GM23338 (cell line): ENCODE results near the gene FKBP7. TPM values are rescaled to one million over a fixed set of nuclear protein-coding genes. Genes with fewer than 3 reads are reported as not detected.

ENCODE experiments used
- ATAC-seq: fragments of 200-7000 bp; cut with Tn5 transposase; 3 replicates; pipeline ENCODE4 v1.9.1; 2020
- DNase-seq: peaks from one replicate; pipeline ENCODE4 v3.0.0-alpha.2; 2015; ENCODE audit warnings: low spot score
- H2AFZ ChIP-seq: fragments of 200-600 bp; sonication (generic); 2 replicates; pipeline ENCODE4 v1.8.0; 2016; ENCODE audit warnings: antibody characterized with exemption, mild to moderate bottlenecking, moderate library complexity
- H3F3A ChIP-seq: fragments of 200-600 bp; sonication (generic); replicated peaks from 2 replicates; pipeline ENCODE4 v1.8.0; 2017; ENCODE audit warnings: antibody characterized with exemption, mixed run types, low read depth
- H3K27ac ChIP-seq: fragments of 200-600 bp; sonication (generic); 2 replicates; pipeline ENCODE4 v1.6.1; 2016; ENCODE audit warnings: low read depth
- H3K27me3 ChIP-seq: fragments of 200-600 bp; sonication (generic); 2 replicates; pipeline ENCODE4 v1.8.0; 2016; ENCODE audit warnings: mild to moderate bottlenecking, mixed run types, moderate library complexity; ENCODE audit not compliant: insufficient read depth
- H3K36me3 ChIP-seq: fragments of 200-600 bp; sonication (generic); 2 replicates; pipeline ENCODE4 v1.8.0; 2016; ENCODE audit warnings: mild to moderate bottlenecking; ENCODE audit not compliant: insufficient read depth
- H3K4me1 ChIP-seq: fragments of 200-600 bp; sonication (generic); 2 replicates; pipeline ENCODE4 v1.8.0; 2016; ENCODE audit warnings: mild to moderate bottlenecking, moderate library complexity; ENCODE audit not compliant: insufficient read depth
- H3K4me2 ChIP-seq: fragments of 200-600 bp; sonication (generic); 2 replicates; pipeline ENCODE4 v1.7.1; 2017; ENCODE audit warnings: mixed run types
- H3K4me3 ChIP-seq: fragments of 200-600 bp; sonication (generic); 2 replicates; pipeline ENCODE4 v1.6.1; 2016; ENCODE audit warnings: mixed run types
- H3K79me2 ChIP-seq: fragments of 200-600 bp; sonication (generic); replicated peaks from 2 replicates; pipeline ENCODE4 v1.8.0; 2017; ENCODE audit warnings: mild to moderate bottlenecking; ENCODE audit not compliant: insufficient read depth
- H3K9me2 ChIP-seq: fragments of 200-600 bp; sonication (generic); 2 replicates; pipeline ENCODE4 v1.8.0; 2017; ENCODE audit not compliant: insufficient read depth
- H4K20me1 ChIP-seq: fragments of 200-600 bp; sonication (generic); replicated peaks from 2 replicates; pipeline ENCODE4 v1.8.0; 2017; ENCODE audit warnings: mild to moderate bottlenecking; ENCODE audit not compliant: insufficient read depth
- H3K27ac Mint-ChIP-seq: 2 replicates; pipeline ENCODE4 v1.8.0; 2020; ENCODE audit warnings: inconsistent platforms, mild to moderate bottlenecking, moderate library complexity, mixed read lengths
- H3K27me3 Mint-ChIP-seq: 3 replicates; pipeline ENCODE4 v1.8.0; 2022; ENCODE audit warnings: low read depth, mild to moderate bottlenecking, moderate library complexity, mixed read lengths, inconsistent platforms; ENCODE audit not compliant: insufficient read depth, poor library complexity
- H3K36me3 Mint-ChIP-seq: 3 replicates; pipeline ENCODE4 v1.8.0; 2021; ENCODE audit warnings: low read depth, mild to moderate bottlenecking, inconsistent platforms, moderate library complexity, mixed read lengths
- H3K4me1 Mint-ChIP-seq: 3 replicates; pipeline ENCODE4 v1.8.0; 2020; ENCODE audit warnings: mild to moderate bottlenecking, inconsistent platforms, mixed read lengths
- H3K4me3 Mint-ChIP-seq: 3 replicates; pipeline ENCODE4 v1.8.0; 2021; ENCODE audit warnings: moderate library complexity, mild to moderate bottlenecking, inconsistent platforms, mixed read lengths
- H3K9me3 Mint-ChIP-seq: 3 replicates; pipeline ENCODE4 v1.8.0; 2020; ENCODE audit warnings: moderate library complexity, mild to moderate bottlenecking, inconsistent platforms, mixed read lengths
- CREB1 ChIP-seq: fragments of 250-450 bp; sonication (Bioruptor Pico); IDR thresholded peaks from 2 replicates; pipeline ENCODE4 v1.5.0; 2020; ENCODE audit warnings: low read depth, mild to moderate bottlenecking, moderate library complexity
- ETS1 ChIP-seq: IDR thresholded peaks from 2 replicates; pipeline ENCODE4 v1.6.1; 2016; ENCODE audit warnings: antibody characterized with exemption
- EZH2 ChIP-seq: fragments of 200-600 bp; sonication (generic); IDR thresholded peaks from one replicate; pipeline ENCODE4 v1.8.0; 2017; ENCODE audit warnings: antibody characterized with exemption, mild to moderate bottlenecking, low read depth; ENCODE audit not compliant: unreplicated experiment
- EZH2phosphoT487 ChIP-seq: fragments of 200-600 bp; sonication (generic); IDR thresholded peaks from one replicate; pipeline ENCODE4 v1.8.1; 2018; ENCODE audit warnings: antibody characterized with exemption; ENCODE audit not compliant: unreplicated experiment
- JUNB ChIP-seq: IDR thresholded peaks from one replicate; pipeline ENCODE4 v1.6.1; 2016; ENCODE audit warnings: antibody characterized with exemption; ENCODE audit not compliant: unreplicated experiment
- POLR2AphosphoS5 ChIP-seq: IDR thresholded peaks from 2 replicates; pipeline ENCODE4 v1.6.1; 2016; ENCODE audit warnings: antibody characterized with exemption, low read depth
- REST ChIP-seq: IDR thresholded peaks from one replicate; pipeline ENCODE4 v1.6.1; 2018; ENCODE audit warnings: antibody characterized with exemption; ENCODE audit not compliant: unreplicated experiment
- STAT1 ChIP-seq: IDR thresholded peaks from one replicate; pipeline ENCODE4 v1.6.1; 2016; ENCODE audit warnings: antibody characterized with exemption; ENCODE audit not compliant: unreplicated experiment
- ZNF114 ChIP-seq: fragments of 250-450 bp; sonication (Bioruptor Pico); IDR thresholded peaks from 2 replicates; pipeline ENCODE4 v1.5.0; 2020; ENCODE audit warnings: mild to moderate bottlenecking, moderate library complexity
- ZNF331 ChIP-seq: fragments of 250-450 bp; sonication (Bioruptor Pico); IDR thresholded peaks from 2 replicates; pipeline ENCODE4 v1.5.0; 2020; ENCODE audit warnings: low read depth, mild to moderate bottlenecking, moderate library complexity
- ZNF462 ChIP-seq: fragments of 250-450 bp; sonication (Bioruptor Pico); IDR thresholded peaks from 2 replicates; pipeline ENCODE4 v1.5.0; 2020; ENCODE audit warnings: mild to moderate bottlenecking, moderate library complexity
- polyA plus RNA-seq: library from polyadenylated mRNA; unstranded; fragments of >200 nt; fragmentation: Nextera tagmentation; extraction: Ambion mirVana; gene quantifications from 2 replicates; pipeline ENCODE4 v1.2.1, GENCODE V29; 2016
- total RNA-seq: library from RNA; depleted of rRNA; stranded (reverse); fragments of >200 nt; shearing (Covaris generic); gene quantifications from 2 replicates; pipeline ENCODE4 v1.2.3, GENCODE V29; 2014
- TF ChIP-seq, protein P1 (sequence below), 2 experiments: fragments of 200-600 bp in 1 of 2; sonication (generic) in 1 of 2; conservative IDR thresholded peaks; 2 replicates each; pipeline versions ENCODE4 v1.5.1 to v1.6.1; 2016 to 2017; ENCODE audit warnings: antibody characterized with exemption in 2 of 2, low read depth in 2 of 2, mild to moderate bottlenecking in 2 of 2, moderate library complexity in 1 of 2

FKBP7 gene
- total and polyA plus RNA-seq, 2 experiments from 2014 or later, result 8.3 to 9.0 TPM

- Mint-ChIP-seq H3K27me3 (peaks cover 7% of the 10 kb centered on the region), H3K27ac (no peak overlapping the region)
Measured at GRCh38 chr2:178452334-178452733, 26.1 kb downstream of the FKBP7 start.

More at GRCh38 chr2:178452334-178452733, 26.1 kb downstream of the FKBP7 start:
- Histone ChIP-seq H3K9me2 (peaks cover 6% of the 10 kb centered on the region; the same call in 1 of the 2 replicates), H3K4me2 (no peak overlapping the region), H3K27ac (peak overlapping the region; percentile 99; the same call in 1 of the 2 replicates), H3K27me3 (no peaks in the 10 kb centered on the region), H3K36me3 (peaks cover 6% of the 10 kb centered on the region; the same call in 1 of the 2 replicates), H3F3A (0 out of 2 replicates have a peak, but pooled peaks cover 4% of the 10 kb centered on the region), H4K20me1 (peaks cover 7% of the 10 kb centered on the region), H3K4me1 (peaks cover 9% of the 10 kb centered on the region), H3K4me3 (0 out of 2 replicates have a peak overlapping the region, but pooled peaks have one; percentile 80), H2AFZ (peak overlapping the region; percentile 94; the same call in 1 of the 2 replicates), H3K79me2 (peaks cover 29% of the 10 kb centered on the region)
- no peaks in the 10 kb centered on the region for H3K9me3 Mint-ChIP-seq
- peaks cover 18% of the 10 kb centered on the region for H3K4me1 Mint-ChIP-seq
- no peak for ATAC-seq
- TF ChIP-seq ETS1 (no peak), ZNF114 (CRISPR knock-in tag) (no peak), REST (no peak), EZH2phosphoT487 (no peak), STAT1 (no peak), JUNB (no peak), POLR2AphosphoS5 (no peak), ZNF331 (CRISPR knock-in tag) (no peak), CREB1 (CRISPR knock-in tag) (no peak), EZH2 (no peak), ZNF462 (no peak)
- TF ChIP-seq, protein P1, sequence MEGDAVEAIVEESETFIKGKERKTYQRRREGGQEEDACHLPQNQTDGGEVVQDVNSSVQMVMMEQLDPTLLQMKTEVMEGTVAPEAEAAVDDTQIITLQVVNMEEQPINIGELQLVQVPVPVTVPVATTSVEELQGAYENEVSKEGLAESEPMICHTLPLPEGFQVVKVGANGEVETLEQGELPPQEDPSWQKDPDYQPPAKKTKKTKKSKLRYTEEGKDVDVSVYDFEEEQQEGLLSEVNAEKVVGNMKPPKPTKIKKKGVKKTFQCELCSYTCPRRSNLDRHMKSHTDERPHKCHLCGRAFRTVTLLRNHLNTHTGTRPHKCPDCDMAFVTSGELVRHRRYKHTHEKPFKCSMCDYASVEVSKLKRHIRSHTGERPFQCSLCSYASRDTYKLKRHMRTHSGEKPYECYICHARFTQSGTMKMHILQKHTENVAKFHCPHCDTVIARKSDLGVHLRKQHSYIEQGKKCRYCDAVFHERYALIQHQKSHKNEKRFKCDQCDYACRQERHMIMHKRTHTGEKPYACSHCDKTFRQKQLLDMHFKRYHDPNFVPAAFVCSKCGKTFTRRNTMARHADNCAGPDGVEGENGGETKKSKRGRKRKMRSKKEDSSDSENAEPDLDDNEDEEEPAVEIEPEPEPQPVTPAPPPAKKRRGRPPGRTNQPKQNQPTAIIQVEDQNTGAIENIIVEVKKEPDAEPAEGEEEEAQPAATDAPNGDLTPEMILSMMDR (conservative IDR thresholded peaks at IDR 0.05; ENCODE audit: low read depth in 2 of 2), result no peak
- H3K4me3 Mint-ChIP-seq, result peak overlapping the region; percentile 5; the same call in 1 of the 3 replicates
- DNase-seq, result no peak
- H3K36me3 Mint-ChIP-seq, result peaks cover 15% of the 10 kb centered on the region
